ENCODE results near the gene FNDC7. TPM values are rescaled to one million over a fixed set of nuclear protein-coding genes. Genes with fewer than 3 reads are reported as not detected.

FNDC7 gene
- total and polyA plus RNA-seq, 2 donors (not counting 3 experiments of a cell fraction or from before 2014, with no cell fraction given), result not detected

DNA sequence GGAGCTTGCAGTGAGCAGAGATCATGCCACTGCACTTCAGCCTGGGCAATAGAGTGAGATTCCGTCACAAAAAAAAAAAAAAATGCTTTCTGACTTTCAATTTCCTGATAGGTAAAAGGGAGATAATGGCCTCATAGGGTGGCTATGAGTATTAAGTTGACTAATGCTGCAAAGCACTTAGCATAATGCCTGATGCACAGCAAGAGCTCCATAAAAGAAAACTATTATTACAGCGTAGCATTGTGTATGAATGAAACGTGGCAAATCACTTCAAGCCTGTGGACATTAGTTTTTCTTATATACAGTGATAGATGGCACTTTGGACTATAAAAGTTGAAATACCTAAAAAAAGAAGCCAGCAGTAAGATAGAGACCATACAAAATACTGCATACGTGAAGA lies 16.8 kb downstream of the FNDC7 start:
- Histone ChIP-seq H3K4me2 (ENCODE audit: insufficient read depth, low read length) (no peak overlapping the region), H3K27me3 (ENCODE audit: control insufficient read depth in 2 of 2, insufficient read depth in 2 of 2, low read length in 2 of 2) (peaks cover 0 to 13% of the 10 kb centered on the region in 2 experiments), H3K4me1 (ENCODE audit: control insufficient read depth, extremely low read depth, insufficient read depth, low read length) (no peaks in the 10 kb centered on the region), H3K36me3 (ENCODE audit: control insufficient read depth in 2 of 2, extremely low read depth in 1 of 2, insufficient read depth in 2 of 2, low read length in 2 of 2) (no peaks in the 10 kb centered on the region), H3K79me2 (ENCODE audit: control insufficient read depth, insufficient read depth, low read length) (no peaks in the 10 kb centered on the region), H4K20me1 (replicated peaks; ENCODE audit: control insufficient read depth, extremely low read depth, insufficient read depth, low read length) (no peaks in the 10 kb centered on the region), H3K4me3 (replicated peaks in 1 of 3; ENCODE audit: insufficient read depth in 1 of 3, low read depth in 1 of 3, low read length in 3 of 3) (no peak overlapping the region), H3K27ac (ENCODE audit: insufficient read depth, low read depth, low read length) (no peak overlapping the region), H3K9me1 (replicated peaks; ENCODE audit: control insufficient read depth, extremely low read depth, insufficient read depth, low read length) (no peaks in the 10 kb centered on the region), H2AFZ (ENCODE audit: low read depth, low read length) (no peak overlapping the region), H3K9me3 (replicated peaks; ENCODE audit: control insufficient read depth, insufficient read depth, low read length) (no peaks in the 10 kb centered on the region), H3K9ac (replicated peaks; ENCODE audit: extremely low read depth, insufficient read depth, low read length) (no peak overlapping the region)
- dilution Hi-C loops (cut with MboI; ENCODE audit: extremely low pct_ligation_motif_present, low sequenced_read_pairs), result no loop called here
- intact Hi-C loops (cut with micrococcal nuclease), result no loop called here
- no peak for FAIRE-seq
- ChIA-PET CTCF (interaction anchor here (1.4 kb wide), 1 partner anchor 8 kb away, joined by 3 read pairs; no protein-coding TSS in a partner anchor), POLR2A (interaction anchor here (0.6 kb wide), 1 partner anchor 37 kb away, joined by 6 read pairs; no protein-coding TSS in a partner anchor)
- BruUV-seq (replicated peaks), result no TSS peak
- no peak for TF ChIP-seq MYC (IDR thresholded peaks at IDR 0.05; ENCODE audit: low read depth, low read length)
- no peak for TF ChIP-seq GATA2 (IDR thresholded peaks at IDR 0.05; ENCODE audit: insufficient read depth, insufficient read length, low read depth, low read length)
- no peak for TF ChIP-seq JUN (IDR thresholded peaks at IDR 0.05; ENCODE audit: borderline replicate concordance, insufficient read depth, insufficient read length, low read depth)
- no peak for TF ChIP-seq MAX (IDR thresholded peaks at IDR 0.05; ENCODE audit: insufficient read depth, insufficient read length)
- no peak for TF ChIP-seq FOS (IDR thresholded peaks at IDR 0.05; ENCODE audit: borderline replicate concordance, insufficient read depth, low read length)
- no peak for TF ChIP-seq POLR2A (IDR thresholded peaks at IDR 0.05; ENCODE audit: low read depth, low read length)
- no peak for TF ChIP-seq EZH2 (IDR thresholded peaks at IDR 0.05; ENCODE audit: borderline replicate concordance, low read depth, low read length, severe bottlenecking)
- no peak for TF ChIP-seq POLR2AphosphoS5 (IDR thresholded peaks at IDR 0.05; ENCODE audit: insufficient read depth, low read depth, low read length)
- no peak for DNase-seq (ENCODE audit: low read depth, low spot score)

DNA sequence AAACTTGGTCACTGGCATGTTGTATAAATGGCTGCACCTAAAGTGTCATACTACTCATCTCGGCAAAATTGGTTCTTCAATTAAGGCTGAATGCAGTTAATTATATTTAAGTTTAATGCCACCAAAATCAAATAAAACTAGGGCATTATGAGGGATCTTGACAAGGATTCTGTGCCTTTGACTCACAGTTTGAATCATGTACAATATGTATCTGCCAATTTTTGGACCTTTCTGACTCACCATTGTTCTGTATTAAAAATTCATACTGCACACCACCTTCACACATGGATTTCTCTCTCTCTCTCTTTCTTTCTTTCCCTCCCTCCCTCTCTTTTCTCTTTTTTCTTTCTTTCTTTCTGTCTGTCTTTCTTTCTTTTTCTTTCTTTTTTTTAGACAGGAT lies 19.7 kb downstream of the FNDC7 start:
- intact Hi-C loops (cut with micrococcal nuclease) (no loop called here), dilution Hi-C loops (cut with MboI; ENCODE audit: extremely low pct_ligation_motif_present, low sequenced_read_pairs) (no loop called here)
- no peaks in the 10 kb centered on the region for H3K36me3 ChIP-seq (ENCODE audit: control insufficient read depth in 2 of 2, extremely low read depth in 1 of 2, insufficient read depth in 2 of 2, low read length in 2 of 2)
- H3K79me2 ChIP-seq (ENCODE audit: control insufficient read depth, insufficient read depth, low read length), result no peaks in the 10 kb centered on the region
- no peak overlapping the region for H3K9ac ChIP-seq (replicated peaks; ENCODE audit: extremely low read depth, insufficient read depth, low read length)
- no peaks in the 10 kb centered on the region for H4K20me1 ChIP-seq (replicated peaks; ENCODE audit: control insufficient read depth, extremely low read depth, insufficient read depth, low read length)
- H3K27ac ChIP-seq (ENCODE audit: insufficient read depth, low read depth, low read length), result no peak overlapping the region
- H3K4me2 ChIP-seq (ENCODE audit: insufficient read depth, low read length), result no peak overlapping the region
- TF ChIP-seq FOS (IDR thresholded peaks at IDR 0.05; ENCODE audit: borderline replicate concordance, insufficient read depth, low read length) (no peak), POLR2AphosphoS5 (IDR thresholded peaks at IDR 0.05; ENCODE audit: insufficient read depth, low read depth, low read length) (no peak), GATA2 (IDR thresholded peaks at IDR 0.05; ENCODE audit: insufficient read depth, insufficient read length, low read depth, low read length) (no peak), JUN (IDR thresholded peaks at IDR 0.05; ENCODE audit: borderline replicate concordance, insufficient read depth, insufficient read length, low read depth) (no peak), MYC (IDR thresholded peaks at IDR 0.05; ENCODE audit: low read depth, low read length) (no peak), EZH2 (IDR thresholded peaks at IDR 0.05; ENCODE audit: borderline replicate concordance, low read depth, low read length, severe bottlenecking) (no peak), MAX (IDR thresholded peaks at IDR 0.05; ENCODE audit: insufficient read depth, insufficient read length) (no peak), POLR2A (IDR thresholded peaks at IDR 0.05; ENCODE audit: low read depth, low read length) (no peak)
- TF ChIP-seq, protein P1, sequence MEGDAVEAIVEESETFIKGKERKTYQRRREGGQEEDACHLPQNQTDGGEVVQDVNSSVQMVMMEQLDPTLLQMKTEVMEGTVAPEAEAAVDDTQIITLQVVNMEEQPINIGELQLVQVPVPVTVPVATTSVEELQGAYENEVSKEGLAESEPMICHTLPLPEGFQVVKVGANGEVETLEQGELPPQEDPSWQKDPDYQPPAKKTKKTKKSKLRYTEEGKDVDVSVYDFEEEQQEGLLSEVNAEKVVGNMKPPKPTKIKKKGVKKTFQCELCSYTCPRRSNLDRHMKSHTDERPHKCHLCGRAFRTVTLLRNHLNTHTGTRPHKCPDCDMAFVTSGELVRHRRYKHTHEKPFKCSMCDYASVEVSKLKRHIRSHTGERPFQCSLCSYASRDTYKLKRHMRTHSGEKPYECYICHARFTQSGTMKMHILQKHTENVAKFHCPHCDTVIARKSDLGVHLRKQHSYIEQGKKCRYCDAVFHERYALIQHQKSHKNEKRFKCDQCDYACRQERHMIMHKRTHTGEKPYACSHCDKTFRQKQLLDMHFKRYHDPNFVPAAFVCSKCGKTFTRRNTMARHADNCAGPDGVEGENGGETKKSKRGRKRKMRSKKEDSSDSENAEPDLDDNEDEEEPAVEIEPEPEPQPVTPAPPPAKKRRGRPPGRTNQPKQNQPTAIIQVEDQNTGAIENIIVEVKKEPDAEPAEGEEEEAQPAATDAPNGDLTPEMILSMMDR (IDR thresholded peaks at IDR 0.05; ENCODE audit: extremely low read depth in 1 of 2, insufficient read depth in 1 of 2, low read depth in 1 of 2, low read length in 2 of 2), result no peak
- ChIA-PET CTCF (interaction anchor here (0.8 kb wide), 1 partner anchor 9 kb away, joined by 4 read pairs; no protein-coding TSS in a partner anchor), POLR2A (no interaction called here)
- no peaks in the 10 kb centered on the region for H3K9me1 ChIP-seq (replicated peaks; ENCODE audit: control insufficient read depth, extremely low read depth, insufficient read depth, low read length)
- no peaks in the 10 kb centered on the region for H3K9me3 ChIP-seq (replicated peaks; ENCODE audit: control insufficient read depth, insufficient read depth, low read length)
- DNase-seq (ENCODE audit: low read depth, low spot score), result no peak
- peaks cover 3 to 16% of the 10 kb centered on the region in 2 experiments for H3K27me3 ChIP-seq (ENCODE audit: control insufficient read depth in 2 of 2, insufficient read depth in 2 of 2, low read length in 2 of 2)
- no TSS peak for BruUV-seq (replicated peaks)
- FAIRE-seq, result no peak
- H3K4me1 ChIP-seq (ENCODE audit: control insufficient read depth, extremely low read depth, insufficient read depth, low read length), result no peaks in the 10 kb centered on the region
- no peak overlapping the region for H3K4me3 ChIP-seq (replicated peaks in 1 of 3; ENCODE audit: insufficient read depth in 1 of 3, low read depth in 1 of 3, low read length in 3 of 3)
- H2AFZ ChIP-seq (ENCODE audit: low read depth, low read length), result no peak overlapping the region
